Central memory CD4-positive, alpha-beta T cell (primary cell): Measurements from ENCODE around the gene ALG12.

Source experiments
- DNase-seq: peaks from one replicate; pipeline ENCODE4 v3.0.0; 2022

The ALG12 gene

DNA sequence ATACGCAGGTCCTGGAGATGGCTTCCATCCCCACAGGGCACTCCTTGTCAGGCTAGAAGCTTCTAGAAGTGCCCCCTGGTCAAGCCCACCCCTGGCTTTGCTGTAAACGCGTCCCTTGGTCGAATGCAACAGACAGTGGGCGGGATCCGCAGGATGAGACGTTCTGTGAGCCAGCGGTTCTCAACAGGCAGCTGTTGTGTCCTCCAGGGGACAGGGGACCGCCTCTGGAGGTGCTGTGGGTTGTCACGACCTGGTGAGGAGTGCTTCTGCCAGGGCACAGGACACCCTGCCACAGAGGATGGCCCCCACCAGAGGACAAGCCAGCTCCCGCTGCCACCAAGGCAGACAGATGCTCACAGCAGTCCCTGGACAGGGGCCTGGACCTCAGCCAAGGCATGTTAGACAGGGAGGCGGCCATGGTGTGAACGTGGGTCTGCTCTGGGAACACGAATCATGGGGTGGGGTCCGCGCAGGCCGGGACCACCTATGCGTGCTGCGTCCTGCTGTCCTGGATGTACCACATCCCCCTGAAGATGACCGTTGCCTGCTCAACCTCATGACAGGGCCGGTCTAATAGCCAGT, 11.8 kb upstream of the ALG12 start:
- DNase-seq = no peak

DNA sequence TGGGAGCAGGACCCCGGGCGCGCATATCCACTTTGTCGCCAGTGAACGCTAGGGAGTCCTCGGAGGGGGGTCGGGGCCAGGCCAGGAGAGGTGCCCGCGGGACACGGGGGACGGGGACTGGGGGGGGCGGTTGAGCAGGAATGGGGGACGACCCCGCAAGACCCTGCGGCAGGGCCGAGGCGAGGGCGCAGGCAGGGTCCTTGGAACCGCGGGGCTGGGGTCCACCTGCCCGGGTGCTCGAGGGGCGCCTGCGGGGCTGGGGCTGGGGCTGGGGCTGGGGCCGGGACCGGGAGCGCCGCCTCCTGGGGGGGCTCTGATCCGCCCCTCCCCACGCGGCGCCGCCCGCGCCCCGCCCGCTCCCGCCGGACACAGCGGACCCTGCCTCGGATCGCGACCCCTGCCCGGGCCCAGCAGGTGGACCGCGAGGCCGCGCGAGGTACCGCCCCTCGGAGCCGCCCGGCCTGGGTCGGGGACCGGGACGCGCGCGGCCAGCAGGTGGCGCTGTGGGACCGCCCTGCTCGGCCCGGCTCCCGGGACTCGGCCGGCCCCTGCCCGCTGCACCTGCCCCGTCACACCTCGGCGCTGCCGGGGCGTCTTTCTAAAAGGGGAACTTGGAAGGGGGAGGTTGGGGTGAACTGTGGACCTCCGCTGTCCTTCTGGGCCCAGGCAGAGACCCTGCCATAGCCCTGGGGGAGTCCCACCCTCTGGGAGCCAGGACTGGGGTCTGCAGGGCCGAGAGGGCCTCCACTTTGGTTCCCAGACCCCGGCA, 11.2 kb upstream of the ALG12 start:
- DNase-seq = peak; percentile 72

- no peak for DNase-seq
Observed at GRCh38 chr22:49928555-49929210, 10.4 kb upstream of the ALG12 start.

DNA sequence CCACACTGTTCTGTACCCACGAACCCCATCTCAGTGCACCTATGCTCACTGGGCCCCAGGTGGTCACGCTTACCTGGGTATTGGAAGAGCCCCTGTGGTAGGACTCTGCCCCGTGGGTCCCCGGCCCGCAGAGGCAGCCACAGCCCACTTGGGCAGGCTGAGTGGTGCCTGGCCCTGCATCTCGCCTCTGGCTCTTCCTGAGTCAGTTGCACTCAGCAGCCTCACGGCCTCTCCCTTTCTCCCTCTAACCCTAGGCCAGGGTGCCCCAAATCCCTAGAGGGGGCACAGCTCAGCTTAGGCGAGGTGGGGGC, 9.9 kb upstream of the ALG12 start:
- no peak for DNase-seq

GRCh38 chr22:49927483-49928184, 9.4 kb upstream of the ALG12 start:
- no peak for DNase-seq

- DNase-seq = no peak
Observed at GRCh38 chr22:49926916-49927315, 8.7 kb upstream of the ALG12 start.

DNA sequence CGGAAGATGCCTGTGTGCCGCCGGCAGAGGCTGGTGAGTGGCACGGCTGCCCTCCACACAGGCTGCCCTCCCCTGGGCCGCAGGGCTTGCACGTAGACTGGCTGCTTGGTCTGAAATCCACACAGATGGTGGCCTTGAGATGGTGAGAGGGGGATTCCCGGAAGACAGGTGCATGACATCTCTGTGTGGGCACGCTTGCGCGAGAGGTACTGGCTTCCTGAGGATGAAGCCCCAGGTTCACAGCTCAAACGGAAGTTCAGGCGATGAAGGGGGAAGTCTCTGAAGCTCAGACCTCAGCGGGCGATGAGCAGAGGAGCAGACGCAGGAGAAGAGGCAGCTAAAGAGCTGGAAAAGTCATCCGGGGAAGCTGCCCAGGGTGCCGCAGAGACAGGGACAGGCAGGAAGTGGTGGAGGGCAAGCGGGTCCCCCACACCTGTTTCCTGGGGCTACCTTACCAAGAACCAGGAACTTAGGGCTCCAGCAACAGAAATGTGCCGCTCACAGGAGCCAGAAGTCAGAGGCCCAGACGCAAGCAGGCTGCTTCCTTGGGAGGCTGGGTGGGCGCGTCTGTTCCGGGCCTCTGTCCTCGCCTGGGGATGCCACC, 7.4 kb upstream of the ALG12 start:
- peak; percentile 85 for DNase-seq

GRCh38 chr22:49924113-49924833, 6.0 kb upstream of the ALG12 start:
- no peak for DNase-seq

- DNase-seq = no peak
Observed at GRCh38 chr22:49923445-49923844, 5.2 kb upstream of the ALG12 start.

DNA sequence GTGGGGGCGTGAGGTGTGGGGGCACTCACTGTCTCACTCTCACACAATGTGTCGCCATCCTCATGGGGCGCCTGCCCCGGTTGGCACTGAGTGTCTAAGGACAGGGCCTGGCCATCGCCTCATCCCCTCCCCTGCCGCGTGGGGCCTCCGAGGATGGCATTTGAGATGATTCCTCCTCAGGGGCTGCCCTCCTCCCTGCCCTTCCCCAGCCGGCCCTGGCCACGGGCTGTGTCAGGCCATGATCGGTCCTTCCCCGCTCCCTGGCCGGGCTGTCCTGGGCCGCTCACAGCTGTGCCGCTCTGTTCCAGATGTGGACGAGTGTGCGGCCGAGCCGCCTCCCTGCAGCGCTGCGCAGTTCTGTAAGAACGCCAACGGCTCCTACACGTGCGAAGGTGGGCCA, 4.7 kb upstream of the ALG12 start:
- DNase-seq = no peak

DNA sequence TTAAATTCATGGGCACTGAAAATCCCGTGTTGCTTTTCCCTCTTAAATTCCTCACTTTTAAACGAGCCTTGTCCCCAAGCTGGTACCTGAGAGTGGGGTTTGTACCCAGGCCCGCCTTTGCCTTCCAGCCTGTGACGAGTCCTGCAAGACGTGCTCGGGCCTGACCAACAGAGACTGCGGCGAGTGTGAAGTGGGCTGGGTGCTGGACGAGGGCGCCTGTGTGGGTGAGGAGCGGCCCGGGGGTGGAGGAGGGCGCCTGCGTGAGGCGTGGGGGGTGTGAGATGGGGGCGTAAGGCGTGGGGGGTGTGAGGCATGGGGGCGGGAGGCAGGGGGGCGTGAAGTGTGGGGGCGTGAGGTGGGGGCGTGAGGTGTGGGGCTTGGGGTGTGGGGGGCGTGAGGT, 4.2 kb upstream of the ALG12 start:
- no peak for DNase-seq

GRCh38 chr22:49921508-49922278, 3.5 kb upstream of the ALG12 start:
- no peak for DNase-seq

DNA sequence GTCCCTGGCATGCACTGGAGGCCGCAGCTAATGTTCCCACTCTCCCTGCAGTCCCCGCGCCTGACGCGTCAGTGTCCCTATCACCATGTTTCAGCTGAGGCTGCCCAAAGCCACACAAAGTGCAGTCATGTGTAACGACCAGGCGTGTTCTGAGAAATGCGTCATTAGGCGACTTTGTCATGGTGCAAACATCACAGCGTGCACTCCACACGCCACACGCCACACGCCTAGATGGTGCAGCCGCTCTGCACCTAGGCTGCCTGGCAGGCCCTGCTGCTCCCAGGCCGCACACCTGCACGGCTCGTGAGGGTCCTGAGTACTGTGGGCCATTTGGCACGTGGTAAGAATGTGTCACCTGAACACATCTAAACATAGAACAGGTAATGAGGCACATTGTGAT, 2.6 kb upstream of the ALG12 start:
- no peak for DNase-seq

- DNase-seq = no peak
Observed at GRCh38 chr22:49918911-49919881, 958 bp upstream of the ALG12 start.

- DNase-seq = no peak
Observed at GRCh38 chr22:49916831-49917230, 1.4 kb downstream of the ALG12 start.

- DNase-seq = no peak
Observed at GRCh38 chr22:49915610-49916009, 2.6 kb downstream of the ALG12 start.

GRCh38 chr22:49914256-49914655, 4.0 kb downstream of the ALG12 start:
- no peak for DNase-seq

GRCh38 chr22:49913446-49913845, 4.8 kb downstream of the ALG12 start:
- no peak for DNase-seq

- DNase-seq = no peak
Observed at GRCh38 chr22:49913026-49913425, 5.2 kb downstream of the ALG12 start.

- no peak for DNase-seq
Observed at GRCh38 chr22:49911881-49912625, 6.2 kb downstream of the ALG12 start.
